NCI-H510A treated with DMSO at 0.1 percent for 48 hours (cell line): ENCODE data around the gene FBLN7.
"Not testable (repeated sequence)": the region's sequence is repeated elsewhere in the genome, so short reads cannot be mapped to it uniquely, and the experiment has no call there.

Experiments
- DNase-seq: peaks from one replicate; lab custom pipeline; 2025; lab: John Stamatoyannopoulos, UW

Gene FBLN7

GRCh38 chr2:112184121-112184520, 45.9 kb downstream of the FBLN7 start:
- no peak for DNase-seq

DNA sequence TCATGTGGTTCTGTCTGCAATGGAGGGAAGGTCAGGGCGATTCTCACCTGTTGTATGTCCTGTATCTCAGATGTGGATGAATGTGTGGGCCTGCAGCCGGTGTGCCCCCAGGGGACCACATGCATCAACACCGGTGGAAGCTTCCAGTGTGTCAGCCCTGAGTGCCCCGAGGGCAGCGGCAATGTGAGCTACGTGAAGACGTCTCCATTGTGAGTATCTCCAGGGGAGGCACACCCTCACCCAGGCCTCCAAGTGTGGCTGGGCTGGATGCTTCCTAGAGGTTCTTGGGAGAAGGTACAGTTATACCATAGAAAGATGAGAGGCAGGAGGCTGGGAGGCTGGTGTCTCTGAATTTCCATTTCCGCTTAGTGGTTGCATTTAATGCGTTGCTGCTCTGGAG, 46.9 kb downstream of the FBLN7 start:
- no peak for DNase-seq

DNA sequence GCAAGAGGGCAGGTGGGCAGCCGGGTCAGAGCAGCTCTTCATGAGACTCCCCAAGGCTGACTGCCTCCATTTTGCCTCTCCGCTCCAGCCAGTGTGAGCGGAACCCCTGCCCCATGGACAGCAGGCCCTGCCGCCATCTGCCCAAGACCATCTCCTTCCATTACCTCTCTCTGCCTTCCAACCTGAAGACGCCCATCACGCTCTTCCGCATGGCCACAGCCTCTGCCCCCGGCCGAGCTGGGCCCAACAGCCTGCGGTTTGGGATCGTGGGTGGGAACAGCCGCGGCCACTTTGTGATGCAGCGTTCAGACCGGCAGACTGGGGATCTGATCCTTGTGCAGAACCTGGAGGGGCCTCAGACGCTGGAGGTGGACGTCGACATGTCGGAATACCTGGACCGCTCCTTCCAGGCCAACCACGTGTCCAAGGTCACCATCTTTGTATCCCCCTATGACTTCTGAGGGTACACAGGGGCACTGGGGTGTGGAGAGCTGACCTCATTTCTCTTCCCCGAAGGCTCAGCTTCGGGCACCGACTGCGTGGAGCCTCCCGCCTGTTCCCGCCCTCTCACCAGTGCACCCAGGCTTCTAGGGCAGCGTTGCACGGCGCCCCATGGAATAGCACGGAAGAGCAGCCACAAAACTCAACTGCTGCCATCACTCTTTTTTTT, 49.0 kb downstream of the FBLN7 start:
- no peak for DNase-seq

DNA sequence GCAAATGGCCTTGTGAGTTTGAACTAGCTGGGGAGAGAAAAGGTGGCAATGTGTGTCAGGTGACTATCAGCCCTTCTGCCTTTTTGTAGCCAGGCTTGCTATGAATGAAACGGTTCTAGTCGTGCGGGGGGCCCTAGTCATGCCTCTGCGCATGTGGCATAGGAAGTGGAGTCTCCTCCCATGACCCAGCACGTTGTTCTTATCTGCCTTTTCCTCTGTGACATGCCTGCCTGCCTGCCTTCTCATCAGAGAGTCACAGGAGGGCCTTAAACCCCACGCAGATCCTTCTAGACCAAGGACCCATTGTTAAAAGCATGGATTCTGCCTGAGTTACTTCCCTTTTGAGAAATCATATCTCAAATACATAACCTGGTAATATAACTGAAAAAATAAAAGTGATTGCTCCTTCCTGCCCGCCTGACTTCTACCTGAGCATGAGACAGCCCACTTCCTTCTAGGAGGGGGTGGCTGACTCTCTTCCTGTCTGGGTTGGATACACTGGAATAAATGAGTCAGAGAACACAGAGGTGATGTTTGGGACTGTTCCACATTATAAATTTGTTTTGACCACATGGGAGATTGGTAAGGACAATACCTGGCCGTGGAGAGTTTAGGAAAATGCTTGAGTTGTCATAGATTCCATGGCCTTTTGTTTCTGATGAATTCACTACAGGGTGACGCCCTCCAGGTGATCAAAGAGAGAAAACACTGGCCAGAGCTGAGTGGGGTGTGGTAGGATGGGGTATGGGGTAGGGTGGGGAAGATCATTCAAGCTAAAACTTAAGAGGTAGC, 49.8 kb downstream of the FBLN7 start:
- no peak for DNase-seq

- no peak for DNase-seq
These were observed 50.9 kb downstream of the FBLN7 start for GRCh38 chr2:112189001-112189556.

- no peak for DNase-seq
These were observed 55.8 kb downstream of the FBLN7 start for GRCh38 chr2:112194028-112194427.

DNA sequence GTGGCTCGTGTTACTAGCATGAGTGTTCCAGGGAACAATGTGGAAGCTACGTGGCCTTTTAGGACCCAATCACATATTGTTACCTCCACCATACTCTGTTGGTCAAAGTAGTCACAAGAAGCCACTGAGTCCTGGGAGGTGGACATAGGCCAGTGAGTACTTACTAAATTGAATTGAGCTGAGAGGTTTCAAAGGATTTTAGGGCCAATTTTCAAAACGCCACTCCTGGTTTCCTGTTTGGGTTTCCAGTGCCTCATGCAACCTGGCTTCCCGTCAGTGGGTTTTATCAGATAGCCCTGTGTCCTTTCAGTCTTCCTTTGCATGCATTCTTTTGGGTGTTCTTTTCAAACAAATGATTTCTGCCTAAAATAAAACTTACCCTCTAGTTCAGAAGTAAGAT, 56.3 kb downstream of the FBLN7 start:
- DNase-seq = no peak

GRCh38 chr2:112195167-112195766, 57.1 kb downstream of the FBLN7 start:
- peak; percentile 53 for DNase-seq

GRCh38 chr2:112195950-112196349, 57.8 kb downstream of the FBLN7 start:
- no peak for DNase-seq

- no peak for DNase-seq
These were observed 59.7 kb downstream of the FBLN7 start for GRCh38 chr2:112197868-112198267.

DNA sequence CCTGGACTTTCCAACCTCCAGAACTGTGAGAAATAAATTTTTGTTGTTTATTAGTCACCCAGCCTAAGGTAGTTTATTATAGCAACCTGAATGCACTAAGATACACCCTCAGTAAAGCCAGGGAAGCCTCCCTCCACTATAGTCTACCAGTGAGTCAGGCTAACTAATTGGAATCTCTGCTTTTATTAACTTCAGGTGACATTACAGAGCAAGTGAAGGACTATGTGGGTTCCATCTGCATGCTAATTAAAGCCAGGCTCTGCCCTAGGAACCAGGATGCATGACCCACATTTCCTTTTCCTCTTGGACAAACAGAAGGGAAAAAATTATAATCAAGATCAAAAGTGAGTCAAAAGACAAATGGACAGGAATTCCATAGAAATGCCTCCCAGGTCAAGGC, 60.6 kb downstream of the FBLN7 start:
- DNase-seq = no peak

GRCh38 chr2:112199188-112199587, 61.0 kb downstream of the FBLN7 start:
- DNase-seq = no peak

DNA sequence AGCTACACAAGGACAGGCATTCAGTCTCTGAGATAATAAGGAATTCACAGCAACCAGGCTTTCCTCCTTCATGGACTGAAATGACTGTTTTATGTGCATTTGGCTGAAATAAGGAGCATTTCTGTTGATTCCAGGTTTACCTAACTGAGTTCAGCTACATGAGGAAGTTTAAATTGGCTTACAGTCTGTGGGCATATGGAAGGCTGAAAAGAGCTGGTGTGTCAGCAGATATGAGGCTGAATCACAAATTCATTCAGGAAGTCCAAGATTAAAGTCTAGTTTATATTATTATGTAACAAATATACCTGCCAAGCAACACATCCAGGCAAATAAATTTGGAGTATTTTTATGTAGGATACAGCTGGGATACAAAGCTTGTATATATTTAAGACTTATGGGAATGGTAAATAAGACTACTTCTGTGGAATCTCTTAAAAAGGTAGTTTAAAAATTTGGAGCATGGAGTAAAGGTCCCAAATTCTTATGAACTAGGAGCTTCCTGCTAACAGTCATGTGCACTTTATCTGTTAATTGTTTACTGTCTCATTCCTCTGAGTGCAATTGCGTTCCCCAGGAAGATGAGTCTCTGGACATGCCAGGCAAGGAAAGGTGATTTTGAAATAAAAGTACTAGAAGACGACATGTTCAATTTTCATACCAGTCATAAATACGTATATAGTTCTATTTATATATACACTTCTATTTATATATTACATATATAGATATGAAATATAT, 63.7 kb downstream of the FBLN7 start:
- no peak for DNase-seq

DNA sequence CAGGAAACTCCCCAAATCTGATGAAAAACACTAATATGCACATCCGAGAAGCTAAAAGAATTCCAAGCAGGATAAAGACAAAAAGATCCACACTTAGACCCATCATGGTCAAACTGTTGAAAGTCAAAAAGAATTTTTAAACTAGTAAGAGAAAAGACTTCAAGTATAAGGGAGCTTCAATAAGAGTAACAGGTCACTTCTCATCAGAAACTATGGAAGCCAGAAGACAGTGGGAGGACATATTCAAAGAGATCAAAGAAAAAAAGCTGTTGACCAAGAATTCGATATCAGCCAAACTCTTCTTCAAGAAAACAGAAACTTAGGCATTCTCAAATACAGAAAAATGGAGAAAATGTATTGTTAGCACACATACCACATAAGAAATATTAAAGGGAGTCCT, 66.2 kb downstream of the FBLN7 start:
- DNase-seq = peak; percentile 21

GRCh38 chr2:112207905-112208304, 69.7 kb downstream of the FBLN7 start:
- not testable (repeated sequence) for DNase-seq

DNA sequence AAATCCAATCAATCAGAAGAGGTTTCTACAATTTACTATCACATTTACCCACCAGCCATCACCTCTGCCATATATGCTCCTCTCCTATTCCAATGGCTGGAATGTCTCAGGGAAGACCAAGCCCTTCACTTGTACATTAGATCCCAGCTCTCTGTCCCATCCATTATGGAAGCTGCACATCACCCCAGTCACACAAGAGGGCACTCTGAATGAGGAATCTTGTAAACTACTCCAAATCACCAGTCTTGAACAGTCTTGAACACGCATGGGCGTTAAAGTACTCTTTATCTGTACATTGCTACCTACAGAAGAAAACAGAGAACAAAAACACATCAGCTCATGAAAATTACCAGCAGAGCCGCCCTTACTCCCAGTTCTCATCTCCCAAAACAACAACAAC, 78.0 kb downstream of the FBLN7 start:
- DNase-seq = no peak

DNA sequence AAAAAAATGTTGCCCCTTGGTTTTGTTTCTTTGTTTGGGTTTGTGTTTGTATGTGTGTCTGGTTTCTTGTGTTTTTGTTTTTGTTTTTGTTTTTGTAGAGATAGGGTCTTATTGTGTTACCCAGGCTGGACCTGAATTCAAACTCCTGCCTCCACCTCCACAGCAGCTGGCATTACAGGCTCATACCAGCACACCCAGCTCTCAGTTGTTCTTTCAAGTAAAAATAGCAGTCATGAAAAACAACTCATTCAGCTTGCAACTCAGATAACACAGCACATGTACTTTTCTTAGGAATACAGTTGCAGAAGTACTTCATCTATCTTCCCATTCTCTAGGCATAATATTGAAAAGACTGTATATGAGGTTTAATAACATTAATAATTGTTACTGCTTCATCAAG, 79.7 kb downstream of the FBLN7 start:
- DNase-seq = no peak

DNA sequence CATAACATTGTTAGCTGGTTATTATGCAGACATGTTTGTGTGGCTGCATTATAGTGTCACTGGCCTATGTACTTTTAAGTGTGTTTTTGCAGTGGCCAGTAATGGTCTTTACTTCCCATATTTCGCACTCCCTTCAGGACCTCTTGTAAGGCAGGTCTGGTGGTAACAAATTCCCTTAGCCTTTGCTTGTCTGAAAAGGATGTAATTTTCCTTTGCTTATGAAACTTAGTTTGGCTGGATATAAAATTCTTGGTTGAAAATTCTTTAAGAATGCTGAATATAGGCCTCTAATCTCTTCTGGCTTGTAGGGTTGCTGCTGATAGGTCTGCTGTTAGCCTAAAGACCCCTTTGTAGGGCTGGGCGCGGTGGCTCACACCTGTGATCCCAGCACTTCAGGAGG, 82.0 kb downstream of the FBLN7 start:
- no peak for DNase-seq

GRCh38 chr2:112220831-112221230, 82.6 kb downstream of the FBLN7 start:
- DNase-seq = no peak

DNA sequence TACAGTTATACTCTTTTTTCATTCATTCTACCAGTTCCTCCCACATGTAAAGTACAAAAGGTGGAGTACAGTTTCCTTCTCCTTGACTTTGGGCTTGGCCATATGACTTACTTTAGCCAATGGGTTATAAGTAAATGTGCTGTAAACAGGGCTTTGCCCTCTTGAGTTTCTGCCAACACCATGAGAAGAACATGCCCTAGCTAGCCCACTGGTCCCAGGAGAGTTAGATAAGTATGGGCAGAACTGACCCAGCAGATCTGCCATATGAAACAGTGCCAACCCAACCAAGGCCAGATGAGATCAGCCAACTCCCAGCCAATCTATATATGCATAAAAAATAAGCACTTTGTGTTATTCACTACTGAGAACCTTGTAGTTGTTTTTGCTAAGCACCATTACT, 91.2 kb downstream of the FBLN7 start:
- DNase-seq = peak; percentile 58

DNA sequence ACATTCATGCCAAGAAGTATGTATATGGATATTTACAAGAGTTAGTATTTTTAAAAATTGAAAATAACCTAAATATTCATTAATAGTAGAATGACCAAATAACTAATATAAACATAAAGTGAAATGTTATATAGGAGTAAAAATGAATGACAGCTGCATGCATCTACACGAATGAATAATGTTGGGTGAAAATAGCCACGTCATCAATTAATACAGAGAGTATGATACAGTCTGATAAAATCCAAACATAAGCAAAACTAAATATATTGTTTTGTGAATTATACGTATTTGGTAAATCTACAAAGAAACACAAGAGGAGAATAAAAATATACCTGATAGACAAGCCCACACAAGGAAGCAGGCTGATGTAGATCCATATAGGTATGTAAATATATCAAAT, 92.2 kb downstream of the FBLN7 start:
- DNase-seq = no peak
